ENCODE results near the gene AGPS. TPM values are rescaled to one million over a fixed set of nuclear protein-coding genes. Genes with fewer than 3 reads are reported as not detected.
"Not testable (repeated sequence)": the region's sequence is repeated elsewhere in the genome, so short reads cannot be mapped to it uniquely, and the experiment has no call there.

AGPS gene
- total RNA-seq, 2 experiments from 2014 or later, result 2.1 to 9.6 TPM

GRCh38 chr2:177448031-177448430, 55.5 kb downstream of the AGPS start:
- CTCF ChIA-PET (ENCODE audit: unreplicated experiment), result no interaction called here
- Histone ChIP-seq H3K9me3 (ENCODE audit: low read length) (no peaks in the 10 kb centered on the region), H3K4me3 (ENCODE audit: low read depth, low read length, poor library complexity, severe bottlenecking) (no peak overlapping the region), H3K36me3 (ENCODE audit: insufficient read depth, low read length) (no peaks in the 10 kb centered on the region), H3K4me1 (ENCODE audit: insufficient read depth, low read length, poor library complexity, severe bottlenecking) (no peaks in the 10 kb centered on the region), H3K4me2 (ENCODE audit: low read length) (no peak overlapping the region), H4K20me1 (ENCODE audit: insufficient read depth, low read length) (no peaks in the 10 kb centered on the region), H3K27ac (ENCODE audit: low read depth, low read length, poor library complexity, severe bottlenecking) (no peak overlapping the region), H3K9me2 (ENCODE audit: insufficient read depth, low read length) (no peaks in the 10 kb centered on the region), H2AFZ (ENCODE audit: low read length) (no peak overlapping the region), H3K79me2 (ENCODE audit: insufficient read depth, low read depth, low read length) (no peaks in the 10 kb centered on the region)
- BruUV-seq (replicated peaks), result no TSS peak
- intact Hi-C loops (cut with micrococcal nuclease; ENCODE audit: unreplicated experiment), result no loop called here
- no peak for DNase-seq (ENCODE audit: low spot score)
- POLR2A ChIA-PET, result no interaction called here
- TF ChIP-seq EZH2phosphoT487 (IDR thresholded peaks at IDR 0.05; ENCODE audit: borderline replicate concordance, low read depth, low read length) (no peak), CTCF (conservative IDR thresholded peaks at IDR 0.05; ENCODE audit: low read length) (no peak)

- Histone ChIP-seq H3K9me2 (ENCODE audit: insufficient read depth, low read length) (no peaks in the 10 kb centered on the region), H3K36me3 (ENCODE audit: insufficient read depth, low read length) (no peaks in the 10 kb centered on the region), H4K20me1 (ENCODE audit: insufficient read depth, low read length) (no peaks in the 10 kb centered on the region), H3K9me3 (ENCODE audit: low read length) (no peaks in the 10 kb centered on the region), H3K4me1 (ENCODE audit: insufficient read depth, low read length, poor library complexity, severe bottlenecking) (no peaks in the 10 kb centered on the region), H3K27ac (ENCODE audit: low read depth, low read length, poor library complexity, severe bottlenecking) (no peak overlapping the region), H2AFZ (ENCODE audit: low read length) (no peak overlapping the region), H3K4me2 (ENCODE audit: low read length) (no peak overlapping the region), H3K79me2 (ENCODE audit: insufficient read depth, low read depth, low read length) (no peaks in the 10 kb centered on the region), H3K4me3 (ENCODE audit: low read depth, low read length, poor library complexity, severe bottlenecking) (no peak overlapping the region)
- CTCF ChIA-PET (ENCODE audit: unreplicated experiment), result no interaction called here
- POLR2A ChIA-PET, result no interaction called here
- intact Hi-C loops (cut with micrococcal nuclease; ENCODE audit: unreplicated experiment), result no loop called here
- no peak for DNase-seq (ENCODE audit: low spot score)
- no peak for TF ChIP-seq EZH2phosphoT487 (IDR thresholded peaks at IDR 0.05; ENCODE audit: borderline replicate concordance, low read depth, low read length)
- no peak for TF ChIP-seq CTCF (conservative IDR thresholded peaks at IDR 0.05; ENCODE audit: low read length)
- no TSS peak for BruUV-seq (replicated peaks)
Observed at GRCh38 chr2:177449159-177449558, 56.6 kb downstream of the AGPS start.

GRCh38 chr2:177455187-177455586, 62.6 kb downstream of the AGPS start:
- no peak for DNase-seq (ENCODE audit: low spot score)

GRCh38 chr2:177459756-177460155, 67.2 kb downstream of the AGPS start:
- BruUV-seq (replicated peaks); CTCF ChIA-PET (ENCODE audit: unreplicated experiment); intact Hi-C loops (cut with micrococcal nuclease; ENCODE audit: unreplicated experiment): not testable (repeated sequence)

More at GRCh38 chr2:177455187-177455586, 62.6 kb downstream of the AGPS start:
- intact Hi-C loops (cut with micrococcal nuclease; ENCODE audit: unreplicated experiment), result no loop called here
- no peaks in the 10 kb centered on the region for H3K4me1 ChIP-seq (ENCODE audit: insufficient read depth, low read length, poor library complexity, severe bottlenecking)
- no peaks in the 10 kb centered on the region for H4K20me1 ChIP-seq (ENCODE audit: insufficient read depth, low read length)
- POLR2A ChIA-PET, result interaction anchor here (0.6 kb wide), 1 partner anchor 14 kb away, joined by 4 read pairs; no protein-coding TSS in a partner anchor
- BruUV-seq (replicated peaks), result no TSS peak
- H3K79me2 ChIP-seq (ENCODE audit: insufficient read depth, low read depth, low read length), result no peaks in the 10 kb centered on the region
- H2AFZ ChIP-seq (ENCODE audit: low read length), result no peak overlapping the region
- H3K27ac ChIP-seq (ENCODE audit: low read depth, low read length, poor library complexity, severe bottlenecking), result no peak overlapping the region
- TF ChIP-seq EZH2phosphoT487 (IDR thresholded peaks at IDR 0.05; ENCODE audit: borderline replicate concordance, low read depth, low read length) (no peak), CTCF (conservative IDR thresholded peaks at IDR 0.05; ENCODE audit: low read length) (no peak)
- H3K9me3 ChIP-seq (ENCODE audit: low read length), result no peaks in the 10 kb centered on the region
- no peak overlapping the region for H3K4me2 ChIP-seq (ENCODE audit: low read length)
- H3K9me2 ChIP-seq (ENCODE audit: insufficient read depth, low read length), result no peaks in the 10 kb centered on the region
- no peaks in the 10 kb centered on the region for H3K36me3 ChIP-seq (ENCODE audit: insufficient read depth, low read length)
- no peak overlapping the region for H3K4me3 ChIP-seq (ENCODE audit: low read depth, low read length, poor library complexity, severe bottlenecking)
- CTCF ChIA-PET (ENCODE audit: unreplicated experiment), result no interaction called here

More at GRCh38 chr2:177459756-177460155, 67.2 kb downstream of the AGPS start:
- H3K36me3 ChIP-seq (ENCODE audit: insufficient read depth, low read length); H2AFZ ChIP-seq (ENCODE audit: low read length); H3K4me3 ChIP-seq (ENCODE audit: low read depth, low read length, poor library complexity, severe bottlenecking); H4K20me1 ChIP-seq (ENCODE audit: insufficient read depth, low read length); POLR2A ChIA-PET; H3K4me2 ChIP-seq (ENCODE audit: low read length); H3K9me3 ChIP-seq (ENCODE audit: low read length); H3K79me2 ChIP-seq (ENCODE audit: insufficient read depth, low read depth, low read length); H3K9me2 ChIP-seq (ENCODE audit: insufficient read depth, low read length); H3K4me1 ChIP-seq (ENCODE audit: insufficient read depth, low read length, poor library complexity, severe bottlenecking); H3K27ac ChIP-seq (ENCODE audit: low read depth, low read length, poor library complexity, severe bottlenecking); DNase-seq (ENCODE audit: low spot score): not testable (repeated sequence)
